GM12801 (cell line): ENCODE measurements around the gene L3HYPDH.

Experiments used
- TF ChIP-seq, protein P1 (sequence below): IDR thresholded peaks from one replicate; pipeline ENCODE4 v1.5.1; 2011; ENCODE audit warnings: control low read depth; ENCODE audit not compliant: insufficient read length; ENCODE audit errors: extremely low read depth

The L3HYPDH gene

DNA sequence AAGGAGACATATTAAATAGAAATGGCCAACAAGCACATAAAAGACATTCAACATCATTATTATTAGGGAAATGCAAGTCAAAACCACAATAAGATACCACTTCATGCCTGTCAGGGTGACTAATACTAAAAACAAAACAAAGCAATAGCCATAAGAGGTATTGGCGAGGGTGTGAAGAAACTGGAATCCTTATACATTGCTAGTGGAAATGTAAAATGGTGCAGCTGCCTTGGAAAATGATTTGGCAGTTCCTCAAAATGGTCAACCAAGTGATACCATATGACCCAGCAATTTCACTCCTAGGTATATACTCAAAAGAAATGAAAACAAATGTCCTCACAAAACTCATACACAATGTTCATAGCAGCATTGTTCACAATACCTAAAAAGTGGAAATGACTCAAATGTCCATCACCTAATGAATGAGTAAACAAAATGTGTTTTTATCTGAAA lies 46.0 kb downstream of the L3HYPDH start:
- TF ChIP-seq, protein P1, sequence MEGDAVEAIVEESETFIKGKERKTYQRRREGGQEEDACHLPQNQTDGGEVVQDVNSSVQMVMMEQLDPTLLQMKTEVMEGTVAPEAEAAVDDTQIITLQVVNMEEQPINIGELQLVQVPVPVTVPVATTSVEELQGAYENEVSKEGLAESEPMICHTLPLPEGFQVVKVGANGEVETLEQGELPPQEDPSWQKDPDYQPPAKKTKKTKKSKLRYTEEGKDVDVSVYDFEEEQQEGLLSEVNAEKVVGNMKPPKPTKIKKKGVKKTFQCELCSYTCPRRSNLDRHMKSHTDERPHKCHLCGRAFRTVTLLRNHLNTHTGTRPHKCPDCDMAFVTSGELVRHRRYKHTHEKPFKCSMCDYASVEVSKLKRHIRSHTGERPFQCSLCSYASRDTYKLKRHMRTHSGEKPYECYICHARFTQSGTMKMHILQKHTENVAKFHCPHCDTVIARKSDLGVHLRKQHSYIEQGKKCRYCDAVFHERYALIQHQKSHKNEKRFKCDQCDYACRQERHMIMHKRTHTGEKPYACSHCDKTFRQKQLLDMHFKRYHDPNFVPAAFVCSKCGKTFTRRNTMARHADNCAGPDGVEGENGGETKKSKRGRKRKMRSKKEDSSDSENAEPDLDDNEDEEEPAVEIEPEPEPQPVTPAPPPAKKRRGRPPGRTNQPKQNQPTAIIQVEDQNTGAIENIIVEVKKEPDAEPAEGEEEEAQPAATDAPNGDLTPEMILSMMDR = no peak

DNA sequence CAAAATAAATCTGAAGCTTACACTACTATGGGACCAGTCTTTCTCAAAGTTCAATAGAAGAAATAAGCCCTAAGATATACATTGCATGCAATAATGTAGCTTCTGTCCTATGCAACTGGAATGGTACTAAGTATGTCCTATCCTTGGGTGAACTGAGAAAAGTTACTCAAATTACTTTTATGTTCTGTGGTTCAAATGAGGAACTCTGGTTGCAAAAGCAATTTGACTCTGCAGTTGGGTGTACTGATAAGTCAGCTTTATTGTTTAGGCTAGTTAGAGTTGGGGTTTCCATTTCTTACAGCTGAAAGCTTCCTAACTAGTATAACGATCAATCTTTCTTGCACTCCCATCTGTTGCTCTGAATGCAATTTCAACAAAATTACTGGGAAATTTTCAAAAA lies 48.2 kb downstream of the L3HYPDH start:
- TF ChIP-seq, protein P1 = no peak

DNA sequence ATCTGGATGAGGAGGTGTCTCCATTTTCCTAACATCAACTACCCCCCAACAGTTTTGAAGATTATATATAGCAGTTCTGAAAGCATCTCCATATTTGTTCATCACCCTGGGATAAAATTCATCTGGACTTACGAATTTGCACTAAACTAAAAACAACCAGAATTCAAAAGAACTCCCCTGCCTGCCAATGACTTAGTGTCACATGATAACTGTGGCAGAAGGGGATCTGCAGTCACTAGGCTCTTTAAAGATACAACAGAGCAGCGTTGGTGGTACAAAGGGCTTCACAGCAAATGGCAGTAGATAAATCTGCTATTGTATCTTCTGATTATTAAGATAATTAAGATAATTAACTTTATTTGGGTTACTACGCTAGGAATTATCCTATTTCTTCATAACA lies 49.1 kb downstream of the L3HYPDH start:
- TF ChIP-seq, protein P1 = no peak

DNA sequence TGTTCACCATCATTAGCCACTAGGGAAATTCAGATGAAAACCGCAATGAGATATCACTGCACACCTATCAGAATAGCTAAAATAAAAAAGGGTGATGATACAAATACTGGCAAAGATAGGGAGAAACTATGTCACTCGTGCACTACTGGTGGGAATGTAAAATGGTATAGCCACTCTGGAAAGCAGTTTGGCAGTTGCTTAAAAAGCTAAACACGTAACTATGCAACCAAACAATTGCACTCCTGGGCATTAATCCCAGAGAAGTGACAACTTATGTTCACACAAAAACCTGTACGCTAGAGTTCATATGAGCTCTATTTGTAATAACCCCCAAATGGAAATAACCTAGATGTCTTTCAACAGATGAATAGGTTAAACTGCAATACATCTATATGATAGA lies 54.4 kb downstream of the L3HYPDH start:
- TF ChIP-seq, protein P1 = no peak

DNA sequence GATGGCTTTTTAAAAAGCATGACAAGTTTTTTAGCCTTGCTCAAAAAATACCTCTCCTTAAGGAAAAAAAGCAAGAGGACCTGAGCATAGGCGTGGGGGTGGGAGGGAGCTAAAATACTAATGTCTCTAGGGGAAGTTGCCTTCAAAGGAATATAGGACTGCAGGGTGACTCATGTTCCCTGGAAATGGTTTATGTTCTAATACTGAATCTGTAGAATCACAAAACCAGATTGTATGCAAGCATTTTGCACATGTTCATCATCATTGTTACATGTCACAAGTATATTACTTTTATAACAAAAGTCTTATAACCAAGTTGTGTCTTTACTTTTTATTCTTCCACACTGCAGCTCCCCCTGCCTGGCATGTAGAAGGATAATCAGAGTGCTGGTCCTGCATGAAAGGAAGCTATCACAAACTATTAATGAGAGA lies 55.6 kb downstream of the L3HYPDH start:
- TF ChIP-seq, protein P1 = no peak

DNA sequence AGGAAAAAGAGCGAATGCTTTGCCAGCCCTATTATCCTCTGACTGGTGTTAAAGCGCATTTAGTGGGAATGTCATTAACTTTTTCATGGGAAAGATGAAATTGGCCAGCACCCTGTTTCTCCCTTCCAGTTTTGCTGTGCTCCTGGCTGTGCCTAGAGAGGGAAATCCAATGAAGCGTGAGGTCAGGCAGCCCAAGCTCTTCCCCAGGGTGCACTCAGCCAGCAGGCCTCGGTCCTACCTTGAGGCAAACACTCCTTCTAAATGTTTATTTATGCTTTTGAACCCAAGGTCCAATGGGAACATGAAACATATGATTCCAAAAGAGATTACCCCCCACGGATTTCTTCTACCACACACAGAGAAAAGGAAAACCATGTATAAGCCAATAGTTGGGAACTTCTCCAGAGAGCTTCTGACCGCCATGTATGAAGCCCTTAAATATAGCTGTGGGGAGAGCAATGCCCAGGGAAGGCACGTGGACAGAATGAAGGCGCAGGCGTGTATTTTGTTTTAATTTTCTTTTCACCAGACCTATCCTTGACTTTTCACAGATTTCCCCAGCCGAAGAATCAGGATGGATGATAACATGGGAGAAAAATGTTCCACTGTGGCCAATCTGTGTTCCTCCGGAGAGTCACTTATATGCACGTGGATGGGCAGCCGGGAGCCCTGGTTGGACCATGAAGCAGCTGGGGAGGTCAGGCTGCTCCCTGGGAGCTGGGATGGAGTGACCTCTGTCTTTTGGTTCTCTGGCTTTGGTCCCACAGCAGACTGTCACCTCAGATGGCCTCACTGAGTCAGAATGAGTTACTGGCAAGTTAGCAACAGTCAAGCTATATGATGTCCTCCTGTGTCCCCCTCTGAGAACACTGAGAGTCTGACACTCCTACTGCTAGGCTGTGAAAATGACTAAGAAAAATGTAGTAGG lies 56.3 kb downstream of the L3HYPDH start:
- TF ChIP-seq, protein P1 = no peak

DNA sequence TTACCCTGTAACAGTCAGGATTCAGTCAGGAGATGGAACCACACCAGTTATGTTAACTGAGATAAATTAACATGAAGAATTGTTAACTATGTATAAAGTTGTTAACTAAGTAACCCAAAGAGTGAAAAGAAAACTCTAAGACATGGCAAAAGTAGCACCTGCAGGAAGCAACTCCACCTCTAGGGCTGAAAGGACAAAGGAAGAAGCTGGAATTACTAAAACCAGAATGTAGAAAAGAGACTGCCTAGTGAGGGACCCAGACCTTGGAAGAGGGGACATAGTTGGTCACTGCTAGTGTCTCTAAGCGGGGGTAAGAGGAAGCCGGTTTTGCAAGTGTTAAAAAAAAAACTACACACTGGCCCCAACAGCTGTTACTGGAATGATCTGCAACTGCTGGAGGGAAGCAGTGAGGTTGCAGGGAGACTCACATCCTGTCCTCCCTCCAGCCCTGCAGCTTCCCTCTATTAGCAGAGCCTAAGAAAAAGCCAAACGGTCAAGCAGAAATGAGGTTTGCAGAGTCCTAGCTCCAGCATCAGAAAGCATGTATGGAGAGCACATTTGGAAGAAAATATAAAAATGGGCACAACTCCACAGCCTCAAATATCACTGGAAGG lies 58.8 kb downstream of the L3HYPDH start:
- TF ChIP-seq, protein P1 = no peak
